HG02642 (cell line): ENCODE results near the gene NFKB1.

ENCODE experiments used
- ATAC-seq: cut with Tn5 transposase; IDR thresholded peaks from one replicate; pipeline ENCODE4 v1.9.1; 2021; ENCODE audit warnings: mild to moderate bottlenecking; ENCODE audit not compliant: unreplicated experiment, poor library complexity

Gene NFKB1

GRCh38 chr4:102527695-102528283 lies 26.6 kb downstream of the NFKB1 start:
- ATAC-seq: no peak

GRCh38 chr4:102529977-102530376 lies 28.8 kb downstream of the NFKB1 start:
- no peak for ATAC-seq

- no peak for ATAC-seq
Observed at GRCh38 chr4:102530986-102531385, 29.8 kb downstream of the NFKB1 start.

GRCh38 chr4:102531462-102531861 lies 30.3 kb downstream of the NFKB1 start:
- no peak for ATAC-seq

GRCh38 chr4:102533348-102533747 lies 32.2 kb downstream of the NFKB1 start:
- no peak for ATAC-seq

- no peak for ATAC-seq
Observed at GRCh38 chr4:102533904-102534303, 32.7 kb downstream of the NFKB1 start.

- ATAC-seq: no peak
Observed at GRCh38 chr4:102534845-102535244, 33.7 kb downstream of the NFKB1 start.

- peak; percentile 64 for ATAC-seq
Observed at GRCh38 chr4:102535398-102536082, 34.4 kb downstream of the NFKB1 start.

GRCh38 chr4:102536768-102537167 lies 35.6 kb downstream of the NFKB1 start:
- ATAC-seq: no peak

GRCh38 chr4:102537269-102537668 lies 36.1 kb downstream of the NFKB1 start:
- ATAC-seq: no peak

GRCh38 chr4:102541697-102542096 lies 40.5 kb downstream of the NFKB1 start:
- no peak for ATAC-seq

- ATAC-seq: peak; percentile 77
Observed at GRCh38 chr4:102543030-102543928, 42.1 kb downstream of the NFKB1 start.

GRCh38 chr4:102546635-102547034 lies 45.5 kb downstream of the NFKB1 start:
- peak; percentile 40 for ATAC-seq

GRCh38 chr4:102547973-102548372 lies 46.8 kb downstream of the NFKB1 start:
- no peak for ATAC-seq

GRCh38 chr4:102551958-102552565 lies 50.9 kb downstream of the NFKB1 start:
- ATAC-seq: no peak

GRCh38 chr4:102552781-102553180 lies 51.6 kb downstream of the NFKB1 start:
- no peak for ATAC-seq

GRCh38 chr4:102553982-102554381 lies 52.8 kb downstream of the NFKB1 start:
- ATAC-seq: no peak

GRCh38 chr4:102554482-102554881 lies 53.3 kb downstream of the NFKB1 start:
- no peak for ATAC-seq

GRCh38 chr4:102554992-102555391 lies 53.8 kb downstream of the NFKB1 start:
- no peak for ATAC-seq

- no peak for ATAC-seq
Observed at GRCh38 chr4:102557636-102558035, 56.5 kb downstream of the NFKB1 start.

GRCh38 chr4:102560115-102560514 lies 59.0 kb downstream of the NFKB1 start:
- no peak for ATAC-seq
